ENCODE results near the gene REC8.

REC8 gene

DNA sequence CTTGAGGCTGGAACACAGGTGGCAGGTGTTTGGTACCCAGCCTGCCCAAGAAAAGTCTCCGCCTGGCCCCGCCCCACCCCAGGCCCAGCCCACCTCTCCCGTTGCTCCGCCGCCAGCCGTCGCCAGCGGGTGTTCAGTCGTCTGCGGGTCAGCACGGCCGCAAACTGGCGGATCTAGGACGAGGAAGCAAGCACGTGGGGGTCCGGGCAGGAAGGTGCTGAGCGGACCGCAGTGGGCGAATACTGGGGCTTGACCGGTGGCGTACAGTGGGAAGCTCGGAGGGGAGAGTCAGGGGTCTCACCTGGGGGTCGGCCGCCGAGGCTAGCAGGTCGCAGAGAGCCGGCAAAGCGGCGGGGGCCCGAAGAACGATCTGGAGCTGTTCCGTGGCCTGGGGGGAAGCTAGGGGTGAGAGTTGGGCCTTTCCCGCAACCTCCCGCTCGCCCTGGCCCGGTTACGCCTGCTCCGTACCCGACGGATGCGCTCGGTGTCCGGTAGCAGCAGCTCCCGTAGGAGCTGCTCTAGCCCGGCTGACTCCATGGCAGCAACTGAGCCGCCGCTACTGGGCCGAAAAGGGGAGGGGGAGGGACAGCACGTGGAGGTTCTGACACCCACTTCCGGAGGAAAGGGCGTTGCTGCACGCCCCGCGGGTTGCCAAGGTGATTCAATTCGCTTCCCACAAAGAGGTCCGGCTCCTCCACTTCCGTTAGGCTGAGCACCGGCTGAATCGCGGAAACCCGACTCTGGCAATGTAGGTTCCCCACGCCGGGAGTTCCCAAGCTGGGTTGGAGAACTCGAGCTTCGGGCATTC, 16.6 kb downstream of the REC8 start, which contains the start of gene IPO4:
TSS of gene IPO4 (minus strand) at position 566 of the 808 bp plus-strand sequence. CDS start at position 537, 29 bp downstream.
- DNase-seq (ENCODE audit: insufficient read length) (peak; percentile 99), FAIRE-seq (peak; percentile 81)
- TF ChIP-seq POLR2AphosphoS5 (IDR thresholded peaks at IDR 0.05; ENCODE audit: low read depth, low read length) (peak; percentile 92), TAF1 (IDR thresholded peaks at IDR 0.05; ENCODE audit: borderline replicate concordance, low read depth, low read length) (peak; percentile 82), POLR2A (IDR thresholded peaks at IDR 0.05; ENCODE audit: low read depth, low read length) (peak; percentile 94)

DNA sequence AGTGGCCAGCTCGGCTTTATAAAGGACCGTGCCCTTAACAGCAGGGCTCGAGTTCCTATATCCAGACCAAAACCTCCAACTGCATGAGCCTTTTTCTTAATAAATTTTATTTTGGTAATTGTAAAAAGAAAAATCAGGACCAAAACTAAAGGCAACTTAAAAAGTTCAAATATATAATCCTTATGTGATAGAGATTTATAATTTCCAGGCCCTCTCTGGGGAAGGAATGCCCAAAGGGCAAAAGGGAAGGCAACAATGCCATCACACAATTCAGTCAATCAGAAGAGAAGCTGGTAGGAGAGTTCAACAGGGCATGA, 17.1 kb downstream of the REC8 start:
- no peak for DNase-seq (ENCODE audit: insufficient read length)
- no peak for FAIRE-seq
- TF ChIP-seq POLR2A (IDR thresholded peaks at IDR 0.05; ENCODE audit: low read depth, low read length) (no peak), TAF1 (IDR thresholded peaks at IDR 0.05; ENCODE audit: borderline replicate concordance, low read depth, low read length) (no peak), POLR2AphosphoS5 (IDR thresholded peaks at IDR 0.05; ENCODE audit: low read depth, low read length) (no peak)

DNA sequence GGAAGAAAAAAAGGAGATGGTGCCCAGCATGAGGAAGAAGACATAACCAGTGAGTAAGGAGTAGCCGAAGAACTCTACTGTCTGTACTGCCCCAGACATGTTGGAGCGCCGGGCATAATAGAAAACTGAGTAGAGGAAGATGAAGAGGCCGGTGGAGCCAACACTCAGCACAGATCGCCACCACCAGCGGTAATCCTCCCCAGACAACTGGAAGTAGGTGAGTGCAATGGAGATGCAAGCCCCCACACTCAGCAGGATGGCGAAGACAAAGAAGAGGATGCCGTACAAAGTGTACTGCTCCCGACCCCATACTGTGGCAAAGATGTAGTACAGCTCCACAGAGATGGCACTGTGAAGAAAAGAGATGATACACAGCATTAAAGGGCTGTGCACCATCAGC, 17.6 kb downstream of the REC8 start:
- TF ChIP-seq POLR2A (IDR thresholded peaks at IDR 0.05; ENCODE audit: low read depth, low read length) (no peak), POLR2AphosphoS5 (IDR thresholded peaks at IDR 0.05; ENCODE audit: low read depth, low read length) (no peak), TAF1 (IDR thresholded peaks at IDR 0.05; ENCODE audit: borderline replicate concordance, low read depth, low read length) (no peak)
- FAIRE-seq, result no peak
- DNase-seq (ENCODE audit: insufficient read length), result no peak

DNA sequence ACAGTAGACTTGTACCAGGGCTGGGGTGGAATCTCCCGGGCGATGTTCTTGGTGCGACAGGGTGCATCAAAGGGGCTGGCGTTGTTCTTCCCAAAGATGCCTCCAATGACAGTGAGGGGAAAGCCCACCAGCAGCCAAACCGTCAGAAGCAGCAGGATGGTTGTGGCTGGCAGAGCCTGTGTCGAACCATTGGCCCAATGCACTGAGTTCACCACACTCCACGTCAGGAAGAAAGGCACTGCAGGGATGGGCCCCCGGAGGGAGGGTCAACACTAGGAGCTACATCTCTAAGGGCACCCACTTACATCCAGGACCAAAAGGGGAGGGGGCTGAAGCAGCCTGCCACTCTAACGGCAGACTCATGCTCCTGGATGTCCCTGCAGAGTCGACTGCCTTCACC, 18.5 kb downstream of the REC8 start:
- TF ChIP-seq TAF1 (IDR thresholded peaks at IDR 0.05; ENCODE audit: borderline replicate concordance, low read depth, low read length), result no peak
- TF ChIP-seq POLR2AphosphoS5 (IDR thresholded peaks at IDR 0.05; ENCODE audit: low read depth, low read length), result no peak
- no peak for TF ChIP-seq POLR2A (IDR thresholded peaks at IDR 0.05; ENCODE audit: low read depth, low read length)
- FAIRE-seq, result no peak
- DNase-seq (ENCODE audit: insufficient read length), result no peak

DNA sequence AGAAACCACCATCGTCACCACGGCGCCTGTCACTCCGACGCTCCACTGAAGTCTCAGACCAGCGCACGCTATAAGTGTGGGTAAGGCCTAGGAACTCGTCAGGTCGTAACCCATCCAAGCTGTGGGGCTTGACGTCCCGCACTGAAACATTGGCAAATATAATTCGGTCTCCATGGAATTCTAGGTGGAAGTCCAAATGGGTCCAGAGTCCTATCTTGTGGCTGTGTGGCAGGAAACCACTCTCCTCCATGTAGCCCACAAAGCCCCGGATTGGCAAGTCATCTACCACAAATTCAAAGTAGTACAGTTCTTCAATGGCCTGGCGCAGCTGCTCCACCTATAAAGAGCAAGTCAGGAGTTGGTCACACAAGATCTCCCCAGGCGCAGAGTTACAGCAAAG, 21.1 kb downstream of the REC8 start:
- no peak for FAIRE-seq
- no peak for DNase-seq (ENCODE audit: insufficient read length)
- no peak for TF ChIP-seq POLR2A (IDR thresholded peaks at IDR 0.05; ENCODE audit: low read depth, low read length)

DNA sequence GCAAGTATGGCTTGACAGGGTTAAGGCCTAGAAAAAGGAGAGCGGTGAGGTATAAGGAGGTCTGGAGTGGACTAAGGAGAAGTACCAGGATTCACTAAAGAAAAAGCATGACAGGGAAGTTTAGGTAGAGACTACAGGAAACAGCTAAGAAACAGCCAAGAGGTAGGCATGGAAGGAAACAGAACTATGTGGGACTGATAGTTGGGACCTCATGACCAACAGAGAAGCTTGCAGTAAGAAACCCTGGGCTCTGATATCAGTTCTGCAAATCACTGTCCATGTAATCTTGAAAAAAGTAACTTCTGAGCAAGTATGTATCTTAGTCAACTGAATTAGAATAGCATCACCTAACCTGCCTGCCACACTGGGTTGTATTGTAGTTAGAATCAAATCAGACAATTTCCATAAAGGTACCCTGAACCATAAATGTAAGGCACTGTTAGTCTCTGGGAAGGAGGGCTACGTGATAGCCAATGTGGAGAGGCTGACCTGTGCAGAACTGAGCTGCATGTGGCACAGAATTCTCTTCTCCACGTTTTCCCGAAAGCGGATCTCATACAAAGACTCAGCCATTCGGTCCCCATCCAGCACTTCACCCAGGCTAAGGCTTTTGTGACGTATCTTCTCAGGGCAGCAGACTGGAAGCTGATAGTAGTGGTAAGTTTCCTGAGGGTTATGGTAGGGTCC, 22.4 kb downstream of the REC8 start:
- FAIRE-seq (no peak), DNase-seq (ENCODE audit: insufficient read length) (no peak)
- no peak for TF ChIP-seq POLR2AphosphoS5 (IDR thresholded peaks at IDR 0.05; ENCODE audit: low read depth, low read length)
- TF ChIP-seq POLR2A (IDR thresholded peaks at IDR 0.05; ENCODE audit: low read depth, low read length), result no peak
- no peak for TF ChIP-seq TAF1 (IDR thresholded peaks at IDR 0.05; ENCODE audit: borderline replicate concordance, low read depth, low read length)

DNA sequence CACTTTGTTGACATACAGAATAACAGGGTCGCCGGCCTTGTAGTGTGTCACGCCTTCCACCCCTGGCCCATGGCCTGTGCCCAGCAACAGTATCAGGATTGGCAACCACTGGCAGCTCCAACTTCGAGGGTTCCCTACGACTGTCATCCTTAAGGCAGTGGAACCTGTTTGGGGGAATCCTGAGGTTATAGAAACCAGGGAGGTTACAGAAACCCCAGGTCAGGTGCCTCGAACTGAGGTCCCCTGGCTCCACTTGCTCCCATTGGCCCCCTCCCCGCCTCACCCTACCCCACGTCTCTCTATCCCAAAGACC, 22.9 kb downstream of the REC8 start:
- TF ChIP-seq POLR2A (IDR thresholded peaks at IDR 0.05; ENCODE audit: low read depth, low read length), result no peak
- TF ChIP-seq POLR2AphosphoS5 (IDR thresholded peaks at IDR 0.05; ENCODE audit: low read depth, low read length), result no peak
- TF ChIP-seq TAF1 (IDR thresholded peaks at IDR 0.05; ENCODE audit: borderline replicate concordance, low read depth, low read length), result no peak
- no peak for FAIRE-seq

DNA sequence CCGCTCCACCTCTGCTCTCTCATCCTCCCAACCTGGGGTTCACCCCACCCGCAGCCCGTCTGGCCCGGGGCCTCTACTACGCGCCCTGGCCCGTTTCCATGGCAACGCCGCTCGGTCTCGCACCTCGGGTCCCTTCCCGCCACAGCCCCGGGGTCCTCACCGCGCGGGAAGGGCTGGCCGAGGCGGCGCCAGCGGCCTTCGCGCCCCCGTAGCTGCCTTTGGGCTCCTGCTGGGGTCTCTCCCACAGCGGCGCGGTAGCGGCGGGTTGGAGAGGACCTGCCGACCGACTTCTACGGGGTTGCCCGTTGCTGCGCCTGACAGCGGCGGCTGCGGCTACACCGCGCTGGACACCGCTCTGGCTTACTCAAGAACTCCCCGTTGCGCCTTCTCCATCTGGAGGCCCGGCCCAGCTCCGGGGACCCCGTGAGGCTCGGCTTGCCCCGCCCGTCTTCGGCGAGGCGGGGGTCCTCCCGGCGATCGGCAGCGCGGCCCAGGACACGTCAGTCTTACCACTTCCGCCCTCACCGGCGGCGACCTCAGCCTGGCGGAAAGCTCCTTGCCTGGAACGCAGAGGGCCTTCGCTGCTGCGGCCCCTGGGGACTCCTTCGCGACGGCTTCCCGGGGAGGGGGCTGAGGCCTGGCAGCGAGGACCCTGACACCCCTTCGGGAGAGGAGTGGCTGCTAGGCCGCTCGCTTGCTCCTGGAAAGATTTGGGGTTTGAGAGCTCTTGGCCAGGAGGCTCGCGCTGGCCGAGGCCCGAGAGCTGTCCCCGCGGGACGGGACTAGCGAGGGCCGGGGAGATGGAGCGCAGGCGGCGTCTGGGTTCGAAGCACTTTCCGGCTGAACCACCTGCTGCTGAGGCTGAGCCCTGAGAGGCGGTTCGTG, 23.5 kb downstream of the REC8 start, which contains the start of gene TM9SF1:
TSS of gene TM9SF1 (minus strand) at position 256 of the 885 bp plus-strand sequence. CDS start 422 bp downstream, outside the sequence.
- peak; percentile 72 for TF ChIP-seq POLR2A (IDR thresholded peaks at IDR 0.05; ENCODE audit: low read depth, low read length)
- TF ChIP-seq TAF1 (IDR thresholded peaks at IDR 0.05; ENCODE audit: borderline replicate concordance, low read depth, low read length), result peak; percentile 14; the same call in 1 of the 2 replicates
- TF ChIP-seq POLR2AphosphoS5 (IDR thresholded peaks at IDR 0.05; ENCODE audit: low read depth, low read length), result peak; percentile 57; the same call in 1 of the 2 replicates
- DNase-seq (ENCODE audit: insufficient read length) (peak; percentile 94), FAIRE-seq (peak; percentile 92)

More for the DNA sequence above, 22.9 kb downstream of the REC8 start:
- DNase-seq (ENCODE audit: insufficient read length), result no peak

DNA sequence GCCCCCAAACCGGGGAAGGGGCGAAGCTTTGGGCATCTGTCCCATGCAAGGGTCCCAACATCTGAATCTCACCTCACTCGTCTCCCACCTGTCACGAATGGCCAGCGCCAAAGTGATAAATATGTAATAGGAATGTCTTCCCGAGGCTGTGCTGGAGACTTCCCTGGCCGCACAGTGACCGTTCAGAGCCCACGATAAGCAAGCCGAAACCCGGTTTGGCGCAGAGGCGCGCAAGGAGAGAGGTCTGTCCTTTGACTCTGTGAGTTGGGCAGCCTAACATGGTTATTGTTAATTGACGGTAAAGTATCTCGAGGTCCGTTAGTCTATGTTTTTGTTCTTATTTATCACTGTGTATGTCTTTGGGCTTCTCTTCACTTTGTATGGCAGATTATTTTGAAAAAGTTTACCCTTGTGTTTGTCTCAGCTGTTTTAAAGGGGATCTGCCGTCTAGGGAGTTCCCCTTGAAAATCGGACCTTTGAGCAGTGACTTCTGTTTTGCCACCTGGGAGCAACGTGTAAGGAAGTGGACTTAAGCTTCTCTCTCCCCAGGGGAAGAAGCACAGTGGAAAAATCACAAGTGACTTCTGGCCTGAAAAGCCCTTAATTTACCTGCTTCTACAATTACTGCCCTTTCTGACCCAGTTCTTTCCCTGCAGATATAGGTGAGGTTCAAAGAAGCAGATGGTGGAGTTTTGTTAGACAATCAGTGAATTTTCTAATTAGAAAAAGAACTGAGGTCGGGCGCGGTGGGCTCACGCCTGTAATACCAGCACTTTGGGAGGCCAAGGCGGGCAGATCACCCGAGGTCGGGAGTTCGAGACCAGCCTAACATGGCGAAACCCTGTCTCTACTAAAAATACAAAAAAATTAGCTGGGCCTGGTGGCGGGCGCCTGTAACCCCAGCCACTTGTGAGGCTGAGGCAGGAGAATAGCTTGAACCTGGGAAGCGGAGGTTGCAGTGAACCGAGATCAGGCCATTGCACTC, 24.5 kb downstream of the REC8 start:
- FAIRE-seq (peak; percentile 53), DNase-seq (ENCODE audit: insufficient read length) (no peak)
- TF ChIP-seq POLR2A (IDR thresholded peaks at IDR 0.05; ENCODE audit: low read depth, low read length) (no peak), POLR2AphosphoS5 (IDR thresholded peaks at IDR 0.05; ENCODE audit: low read depth, low read length) (no peak; the same call in 1 of the 2 replicates), TAF1 (IDR thresholded peaks at IDR 0.05; ENCODE audit: borderline replicate concordance, low read depth, low read length) (no peak)

DNA sequence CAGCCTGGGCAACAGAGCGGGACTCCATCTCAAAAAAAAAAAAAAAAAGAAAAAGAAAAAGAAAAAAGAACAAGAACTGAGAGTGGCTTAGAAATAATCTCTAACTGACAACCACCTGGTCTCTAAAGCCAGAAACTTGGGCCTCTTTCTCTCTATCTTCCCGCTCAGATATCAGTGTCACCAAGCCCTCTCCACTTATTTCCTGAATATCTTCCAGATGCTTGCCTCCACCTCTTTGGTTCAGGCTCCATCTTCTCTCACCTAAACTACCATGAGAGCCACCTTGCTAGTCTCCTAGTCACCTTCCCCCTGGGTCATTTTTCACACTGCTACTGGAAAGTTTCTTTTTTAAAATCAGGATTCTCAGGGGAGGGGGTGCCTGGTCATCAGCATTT, 25.2 kb downstream of the REC8 start:
- no peak for FAIRE-seq
- no peak for TF ChIP-seq TAF1 (IDR thresholded peaks at IDR 0.05; ENCODE audit: borderline replicate concordance, low read depth, low read length)
- no peak for TF ChIP-seq POLR2AphosphoS5 (IDR thresholded peaks at IDR 0.05; ENCODE audit: low read depth, low read length)
- no peak for TF ChIP-seq POLR2A (IDR thresholded peaks at IDR 0.05; ENCODE audit: low read depth, low read length)
- no peak for DNase-seq (ENCODE audit: insufficient read length)

Measured in GM12892 (cell line).